GM19099 (cell line): ENCODE measurements around the gene SHC3.

Source experiments
- POLR2A ChIP-seq: IDR thresholded peaks from 3 replicates; pipeline ENCODE4 v1.6.1; 2011; ENCODE audit warnings: low read depth; ENCODE audit not compliant: insufficient read length; ENCODE audit errors: extremely low read depth

Gene SHC3

DNA sequence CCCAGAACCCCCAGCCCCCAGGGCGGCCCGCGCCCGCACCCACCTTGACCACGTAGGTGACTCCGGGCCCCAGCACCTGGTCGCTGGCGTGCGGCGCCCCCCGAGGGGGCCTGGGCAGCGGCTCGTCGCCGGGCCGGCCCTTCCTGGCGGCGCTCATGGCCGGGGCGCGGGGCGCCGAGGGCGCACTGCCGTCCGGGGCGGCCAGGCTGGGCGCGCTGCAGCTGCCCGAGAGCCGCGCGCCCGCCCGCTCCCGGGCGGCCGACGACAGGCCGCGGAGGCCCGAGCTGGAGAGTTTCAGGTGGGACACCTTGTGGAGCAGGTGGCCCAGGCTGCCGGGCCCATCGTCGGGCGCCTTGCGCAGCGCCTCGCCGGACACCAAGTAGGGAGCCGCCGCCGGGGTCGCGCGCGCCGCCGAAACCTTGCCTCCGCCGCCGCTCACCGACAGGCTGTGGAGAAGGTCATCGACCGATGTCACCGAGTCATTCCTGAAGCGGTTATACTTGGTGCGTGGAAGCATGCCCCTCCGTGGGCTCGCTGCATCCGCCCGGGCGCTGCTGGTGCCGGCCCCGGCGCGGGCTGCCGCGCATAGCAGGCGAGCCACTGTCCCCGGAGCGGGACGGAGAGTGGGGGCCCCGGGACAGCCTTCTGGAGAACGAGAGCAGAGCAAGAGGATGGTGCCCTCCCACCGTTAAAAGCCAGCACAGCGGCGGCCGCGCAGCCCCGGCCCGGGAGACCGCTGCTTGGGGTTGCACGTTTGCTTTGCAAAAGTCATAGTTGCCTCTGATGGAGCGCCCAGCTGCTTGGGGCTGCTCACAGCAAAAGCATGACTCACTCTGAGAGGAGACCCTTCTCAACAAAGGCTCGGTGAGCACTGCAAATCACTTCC is at the start of gene SHC3:
SHC3 (minus strand) TSS at position 875 of the 886 bp plus-strand sequence; CDS start at position 517, 358 bp downstream.
- TF ChIP-seq POLR2A: no peak

DNA sequence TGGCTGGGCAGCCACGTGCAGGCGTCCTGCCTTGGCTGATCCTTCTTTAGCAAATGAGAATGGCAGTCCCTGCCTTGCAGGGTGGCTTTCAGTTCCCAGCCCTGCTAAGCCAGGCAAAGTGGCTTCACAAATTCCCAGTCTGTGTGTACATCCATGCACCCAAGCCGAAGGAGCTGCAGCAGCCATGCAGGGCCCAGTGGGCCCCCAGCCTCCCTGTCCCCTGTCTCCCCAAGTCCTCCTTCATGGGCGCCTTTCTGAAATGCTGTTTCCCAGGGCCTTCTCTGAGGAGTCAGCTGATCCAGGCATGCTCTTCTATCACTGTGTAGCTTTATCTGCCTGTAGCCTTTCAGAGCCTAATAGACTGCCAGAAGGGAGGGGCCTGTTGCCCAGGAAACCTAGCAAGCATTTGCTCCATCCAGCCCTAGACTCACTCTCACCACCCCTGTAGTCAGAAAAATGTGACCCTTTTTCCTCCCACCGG is 47.4 kb upstream of the SHC3 start:
- TF ChIP-seq POLR2A: no peak

DNA sequence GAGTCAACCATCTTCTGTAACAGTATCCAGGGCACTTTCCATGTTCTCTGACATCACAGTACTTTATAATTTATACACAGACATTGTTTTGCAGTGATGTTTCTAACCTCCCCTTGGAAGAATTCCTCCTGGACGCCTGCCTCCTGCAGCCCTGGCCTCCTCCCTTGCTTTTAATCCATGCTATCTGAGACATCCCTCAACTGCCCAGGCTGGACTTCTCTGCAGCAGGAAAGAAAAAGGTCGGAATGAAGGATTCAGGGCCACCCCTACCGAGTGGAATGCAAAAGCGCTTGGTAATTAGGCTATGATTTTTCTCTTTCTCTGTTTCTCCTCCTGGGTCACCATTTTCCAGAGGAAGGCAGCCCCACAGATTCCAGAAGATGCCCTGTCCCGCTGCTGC is 47.0 kb upstream of the SHC3 start:
- TF ChIP-seq POLR2A: no peak

- no peak for TF ChIP-seq POLR2A
Observed at GRCh38 chr9:89225036-89225435, 46.4 kb upstream of the SHC3 start.

DNA sequence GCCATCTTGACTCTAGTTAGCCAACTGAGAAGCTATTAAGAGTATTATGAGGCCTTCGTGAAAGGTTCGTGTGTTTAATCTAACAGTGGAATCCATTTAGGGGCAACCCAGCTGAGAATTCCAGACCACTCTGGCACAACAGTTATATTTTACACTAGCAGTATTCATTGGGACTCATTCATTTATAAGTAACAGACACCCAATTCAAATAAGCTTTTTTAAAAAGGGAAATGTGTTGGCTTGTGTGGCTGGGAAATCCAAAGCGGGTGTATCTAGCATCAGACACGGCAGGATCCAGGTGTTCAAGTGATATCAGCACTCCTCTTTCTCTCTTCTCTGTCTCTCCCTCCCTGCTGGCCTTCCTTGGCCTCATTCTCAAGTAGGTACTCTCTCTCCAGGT is 46.0 kb upstream of the SHC3 start:
- no peak for TF ChIP-seq POLR2A

DNA sequence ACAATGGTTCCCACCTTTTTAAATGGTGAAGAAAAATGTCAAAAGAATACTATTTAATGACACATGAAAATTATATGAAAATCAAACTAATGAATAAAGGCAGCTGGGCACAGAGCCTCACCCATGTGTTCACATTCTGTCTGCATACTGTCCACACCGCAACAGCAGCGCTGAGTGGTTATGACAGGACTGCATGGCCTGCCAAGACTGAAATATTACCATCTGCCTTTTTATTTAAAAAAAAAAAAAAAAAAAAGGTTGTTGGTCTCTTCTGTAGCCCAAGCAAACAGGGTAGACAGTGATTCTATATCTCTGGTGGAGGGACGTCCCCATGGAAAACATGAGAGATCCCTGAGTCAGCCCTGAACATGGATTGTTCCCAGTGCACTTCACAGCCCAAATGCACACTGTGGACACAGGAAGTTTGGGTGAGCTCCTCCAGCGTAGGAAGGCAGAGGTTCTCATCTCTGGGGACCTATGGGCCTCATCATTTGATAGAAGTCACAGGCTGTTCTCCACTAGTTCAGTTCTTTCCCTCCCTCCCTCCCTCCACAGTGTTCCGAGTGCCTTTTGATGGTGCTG is 44.9 kb upstream of the SHC3 start:
- no peak for TF ChIP-seq POLR2A

DNA sequence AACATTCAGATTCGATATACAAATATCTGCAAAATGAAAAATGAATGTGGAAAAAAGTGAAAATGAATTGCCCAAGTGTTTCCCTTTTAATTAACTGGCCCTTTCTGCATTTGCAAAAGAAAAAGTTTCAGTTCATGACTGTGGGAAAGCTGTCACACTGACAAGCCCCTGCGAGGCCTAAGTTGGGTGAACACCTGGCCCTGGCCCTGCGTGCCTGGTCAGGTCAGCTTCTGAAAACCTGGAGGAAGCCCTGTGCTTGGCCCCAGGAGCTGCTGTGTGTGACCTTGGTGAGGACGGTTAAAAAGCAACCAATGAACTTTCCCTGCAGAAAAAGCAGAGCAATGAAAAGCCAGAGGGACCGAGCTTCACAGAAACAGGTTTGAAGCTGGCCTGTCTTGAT is 41.0 kb upstream of the SHC3 start:
- TF ChIP-seq POLR2A: no peak

DNA sequence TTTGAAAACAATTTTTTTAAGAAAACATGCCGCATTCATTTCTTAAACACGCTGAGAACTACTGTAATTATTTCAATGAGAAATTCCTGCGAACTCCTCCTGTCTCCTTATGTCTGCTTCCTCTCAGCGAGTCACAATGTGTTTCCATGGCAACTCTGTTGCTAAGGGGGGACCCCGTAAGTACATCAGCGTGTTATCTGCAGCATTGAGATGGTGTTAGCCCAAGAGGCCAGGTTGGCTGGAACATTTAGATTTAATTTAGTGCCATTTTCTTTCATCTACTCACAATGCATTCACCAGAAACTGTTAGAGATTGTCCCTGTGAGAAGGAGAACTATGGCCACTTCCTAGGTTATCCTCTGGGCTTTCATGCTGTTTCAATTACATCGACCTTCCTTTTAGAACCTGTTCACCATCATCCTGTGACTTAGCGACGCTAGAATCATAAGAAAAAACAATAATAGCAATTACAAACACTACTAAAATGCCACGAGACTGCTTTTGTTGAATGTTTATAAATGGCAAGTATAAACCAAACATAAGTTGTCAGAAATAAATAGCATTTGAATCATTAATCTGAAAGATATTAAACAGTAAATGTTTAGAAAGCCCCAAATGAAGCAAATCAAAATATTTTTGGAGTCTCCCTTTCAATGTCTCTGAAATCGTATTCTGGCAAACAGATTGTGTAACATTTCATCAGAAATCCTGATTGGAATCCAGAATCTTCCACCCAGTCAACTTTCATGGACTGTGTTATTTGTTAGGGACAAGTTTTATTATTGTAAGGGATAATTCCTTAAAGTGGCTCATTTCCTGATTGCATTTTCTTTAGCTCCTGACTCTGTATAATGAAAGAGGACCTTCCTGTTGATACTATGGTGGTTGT is 39.7 kb upstream of the SHC3 start:
- TF ChIP-seq POLR2A: no peak

- no peak for TF ChIP-seq POLR2A
Observed at GRCh38 chr9:89215342-89215741, 36.7 kb upstream of the SHC3 start.

- no peak for TF ChIP-seq POLR2A
Observed at GRCh38 chr9:89213396-89213880, 34.8 kb upstream of the SHC3 start.

DNA sequence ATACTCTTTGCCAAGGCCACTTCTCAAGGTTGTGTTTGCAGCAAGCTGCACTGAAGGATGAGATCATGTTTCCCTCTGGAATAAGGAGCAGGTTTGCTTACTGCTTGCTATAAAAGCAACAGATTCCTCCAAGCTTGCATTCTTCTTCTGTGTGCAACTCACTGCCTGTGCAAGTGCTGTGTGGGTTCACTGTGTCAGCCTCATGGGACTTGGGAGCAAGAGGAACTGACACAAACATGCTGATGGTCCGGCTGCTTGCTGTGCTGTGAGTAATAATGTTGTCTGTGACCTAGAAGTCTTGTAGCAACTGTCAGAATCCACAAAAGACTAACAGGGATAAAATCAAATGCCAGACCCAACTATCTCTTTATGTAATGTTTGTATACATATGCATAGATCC is 33.6 kb upstream of the SHC3 start:
- no peak for TF ChIP-seq POLR2A

DNA sequence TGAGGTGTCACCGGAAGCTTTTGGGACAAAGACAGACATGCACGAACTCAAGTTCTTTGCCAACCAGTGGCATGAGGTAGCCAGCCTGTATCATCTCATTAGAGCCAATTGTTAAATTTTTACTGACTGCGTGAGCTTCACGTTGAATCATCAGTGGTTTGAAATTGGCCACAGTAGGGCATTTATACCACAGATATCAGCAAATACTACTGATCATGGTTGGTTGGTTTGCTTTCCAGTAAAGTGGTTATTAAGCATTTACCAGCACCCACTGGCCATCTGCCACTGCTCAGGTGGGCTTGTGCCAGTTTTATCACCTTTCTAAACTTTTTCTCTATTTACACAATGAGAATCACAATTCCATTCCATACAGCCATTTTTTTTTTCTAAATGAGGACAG is 28.4 kb upstream of the SHC3 start:
- TF ChIP-seq POLR2A: no peak

GRCh38 chr9:89204801-89205200 is 26.2 kb upstream of the SHC3 start:
- no peak for TF ChIP-seq POLR2A

DNA sequence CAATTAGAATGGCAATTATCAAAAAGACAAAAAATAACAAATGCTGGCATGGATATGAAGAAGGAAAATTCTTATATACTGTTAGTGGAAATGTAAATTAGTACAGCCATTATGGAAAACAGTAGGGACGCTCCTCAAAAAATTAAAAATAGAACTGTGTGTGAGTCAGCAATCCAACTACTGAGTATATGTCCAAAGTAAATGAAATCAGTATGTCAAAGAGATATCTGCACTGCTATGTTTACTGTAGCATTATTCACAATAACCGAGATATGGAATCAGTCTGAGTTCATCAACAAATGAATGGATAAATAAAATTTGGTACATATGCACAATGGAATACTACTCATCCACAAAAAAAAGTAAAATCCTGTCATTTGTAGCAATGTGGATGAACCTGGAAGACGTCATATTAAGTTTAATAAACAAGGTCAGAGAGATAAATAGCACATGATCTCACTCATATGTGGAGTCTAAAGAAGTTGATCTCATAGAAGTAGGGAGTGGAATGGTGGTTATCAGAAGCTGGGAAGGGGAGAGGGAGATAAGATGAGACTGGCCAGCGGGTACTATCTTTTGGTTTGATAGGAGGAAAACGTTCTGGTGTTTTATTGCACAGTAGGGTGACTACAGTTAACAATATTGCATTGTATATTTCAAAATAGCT is 16.6 kb upstream of the SHC3 start:
- no peak for TF ChIP-seq POLR2A

- TF ChIP-seq POLR2A: no peak
Observed at GRCh38 chr9:89194421-89195130, 16.0 kb upstream of the SHC3 start.

GRCh38 chr9:89191004-89191403 is 12.4 kb upstream of the SHC3 start:
- no peak for TF ChIP-seq POLR2A
